Choroid plexus epithelial cell (primary cell): ENCODE results near the gene MCM8.
A peak's percentile ranks its signal among the peaks of the same experiment; 100 is the strongest.

ENCODE experiments used
- DNase-seq: peaks from one replicate; pipeline ENCODE4 v3.0.0-alpha.2; 2010; ENCODE audit warnings: low read depth
- H3K4me3 ChIP-seq: 2 replicates; pipeline ENCODE4 v1.5.1; 2011; ENCODE audit warnings: low read depth, mild to moderate bottlenecking, control low read depth, low read length, moderate library complexity
- CTCF ChIP-seq: conservative IDR thresholded peaks from 2 replicates; pipeline ENCODE4 v1.5.1; 2011; ENCODE audit warnings: low read depth, mild to moderate bottlenecking, control low read depth, inconsistent platforms, low read length, moderate library complexity

MCM8 gene

GRCh38 chr20:5950271-5951031 lies at the start of gene MCM8, which contains the start of gene TRMT6:
Gene MCM8, plus strand, starts transcription at chr20:5950652. Its CDS starts 1,364 bp downstream, at chr20:5952016.
Gene TRMT6, minus strand, starts transcription at chr20:5950533. Its CDS starts 128 bp downstream, at chr20:5950405.
- TF ChIP-seq CTCF: no peak
- DNase-seq: peak; percentile 96
- H3K4me3 ChIP-seq: peak within 1 kb of the TSS; percentile 84

GRCh38 chr20:5900908-5901307 lies 49.5 kb upstream of the MCM8 start:
- no peak for TF ChIP-seq CTCF
- no peak for DNase-seq

GRCh38 chr20:5908981-5909380 lies 41.5 kb upstream of the MCM8 start:
- H3K4me3 ChIP-seq: no peak overlapping the region
- peak; percentile 63 for DNase-seq
- no peak for TF ChIP-seq CTCF

More at GRCh38 chr20:5900908-5901307, 49.5 kb upstream of the MCM8 start:
- no peak overlapping the region for H3K4me3 ChIP-seq

GRCh38 chr20:5910186-5910585 lies 40.3 kb upstream of the MCM8 start:
- DNase-seq: no peak
- TF ChIP-seq CTCF: no peak

GRCh38 chr20:5913166-5913565 lies 37.3 kb upstream of the MCM8 start:
- TF ChIP-seq CTCF: no peak

More at GRCh38 chr20:5910186-5910585, 40.3 kb upstream of the MCM8 start:
- no peak overlapping the region for H3K4me3 ChIP-seq

GRCh38 chr20:5914859-5915258 lies 35.6 kb upstream of the MCM8 start:
- no peak for TF ChIP-seq CTCF
- no peak for DNase-seq
- H3K4me3 ChIP-seq: no peak overlapping the region

More at GRCh38 chr20:5913166-5913565, 37.3 kb upstream of the MCM8 start:
- H3K4me3 ChIP-seq: no peak overlapping the region
- no peak for DNase-seq
